Left kidney (tissue), 8 donors: ENCODE measurements around the gene INS. TPM values are rescaled to one million over a fixed set of nuclear protein-coding genes. Genes with fewer than 3 reads are reported as not detected.

Experiments used
- DNase-seq: peaks from one replicate; pipeline ENCODE4 v3.0.0-alpha.2; 2013
- long read RNA-seq, 8 donors: transcript quantifications; one replicate each; lab custom pipeline, GENCODE V29; 2026
- polyA plus RNA-seq: library from polyadenylated mRNA; unstranded; fragments of 120-200 nt; gene quantifications from one replicate; pipeline ENCODE4 v1.2.1, GENCODE V29; 2013; ENCODE audit not compliant: insufficient read length

The INS gene
- polyA plus RNA-seq: not detected
- long read RNA-seq, donor 1: 0 reads
- long read RNA-seq, donor 2: 0 reads
- long read RNA-seq, donor 3: 0 reads
- long read RNA-seq, donor 4: 0 reads
- long read RNA-seq, donor 5: 0 reads
- long read RNA-seq, donor 6: 0 reads
- long read RNA-seq, donor 7: 0 reads
- long read RNA-seq, donor 8: 0 reads

- DNase-seq: no peak
These were observed at the start of gene INS for GRCh38 chr11:2160736-2161259. TSS of gene INS (minus strand) at chr11:2161209. CDS start at chr11:2160971, 238 bp downstream.

DNA sequence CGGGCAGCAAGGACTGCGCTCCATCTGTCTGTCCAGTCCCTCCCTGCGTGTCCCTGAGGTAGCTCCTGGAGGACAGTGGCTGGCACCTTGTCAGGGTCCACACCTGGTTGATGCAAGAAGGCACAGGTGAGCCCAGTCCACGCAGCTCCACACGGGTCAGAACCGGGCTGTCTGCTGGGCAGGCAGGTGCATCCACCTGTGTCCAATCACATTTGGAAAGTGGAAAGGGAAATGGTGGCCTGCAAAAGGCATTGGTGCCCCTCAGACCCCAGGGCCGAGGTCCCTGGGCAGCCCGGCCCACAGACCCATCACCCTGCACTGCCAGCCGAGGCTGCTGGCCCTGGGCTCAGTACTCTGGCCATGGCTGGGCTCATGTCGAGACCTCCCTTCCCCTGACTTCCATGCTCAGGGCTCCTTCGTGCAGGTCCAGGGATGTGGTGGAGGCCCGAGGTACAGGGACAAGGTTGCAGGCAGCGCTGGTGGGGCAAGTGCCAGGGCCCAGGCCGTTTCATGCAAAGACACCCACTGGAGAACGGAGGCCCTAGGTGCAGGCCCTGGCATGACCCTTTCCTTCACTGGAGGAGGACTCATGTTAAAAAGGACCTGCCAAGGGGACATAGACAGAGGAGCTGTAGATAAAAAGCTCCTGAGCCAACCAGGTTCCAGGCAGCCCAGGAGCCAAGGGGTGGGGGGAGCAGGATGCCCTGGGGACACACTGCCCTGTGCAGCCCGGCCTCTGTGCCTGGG, 49.5 kb upstream of the INS start:
- no peak for DNase-seq

DNA sequence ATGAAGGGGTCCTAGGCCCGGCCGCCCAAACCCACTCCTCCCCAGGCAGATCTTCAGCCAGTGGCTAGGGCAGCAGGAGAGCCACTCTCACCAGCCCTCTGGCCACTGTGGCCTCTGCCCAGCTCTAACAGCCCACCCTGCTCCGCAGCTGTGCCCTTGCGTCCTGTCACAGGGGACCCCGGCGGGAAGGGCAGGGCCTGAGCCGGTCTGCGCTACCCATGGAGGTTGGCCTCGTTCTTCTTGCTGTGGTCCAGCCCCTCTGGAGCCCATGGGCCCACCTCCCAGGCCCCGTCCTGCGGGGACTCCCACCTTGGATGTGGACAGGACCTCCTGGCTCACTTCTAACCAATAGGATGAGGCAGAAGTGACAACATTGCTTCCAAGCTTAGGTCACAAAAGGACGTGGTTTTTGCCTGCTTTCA, 48.9 kb upstream of the INS start:
- DNase-seq: no peak

DNA sequence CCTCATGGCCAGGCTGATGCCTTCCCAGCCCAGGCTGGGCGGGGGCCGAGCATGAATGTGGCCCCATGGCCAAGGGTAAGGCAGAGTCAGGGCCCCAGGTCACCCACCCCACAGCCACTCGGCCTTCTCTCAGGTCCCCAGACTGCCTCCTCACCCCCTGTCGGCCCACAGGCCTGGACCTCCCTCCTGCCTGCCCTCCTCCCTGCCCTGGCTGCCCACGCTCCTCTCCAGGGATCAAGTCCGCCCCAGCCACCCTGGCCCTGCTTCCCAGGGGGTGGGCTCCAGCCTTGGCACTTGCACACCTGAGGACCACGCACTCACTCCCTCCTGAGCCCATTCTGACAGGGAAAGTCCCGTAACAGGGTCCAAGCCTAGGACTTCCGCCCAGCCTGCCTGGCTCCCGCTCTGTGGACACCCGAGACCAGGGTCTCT, 48.4 kb upstream of the INS start:
- DNase-seq: no peak

DNA sequence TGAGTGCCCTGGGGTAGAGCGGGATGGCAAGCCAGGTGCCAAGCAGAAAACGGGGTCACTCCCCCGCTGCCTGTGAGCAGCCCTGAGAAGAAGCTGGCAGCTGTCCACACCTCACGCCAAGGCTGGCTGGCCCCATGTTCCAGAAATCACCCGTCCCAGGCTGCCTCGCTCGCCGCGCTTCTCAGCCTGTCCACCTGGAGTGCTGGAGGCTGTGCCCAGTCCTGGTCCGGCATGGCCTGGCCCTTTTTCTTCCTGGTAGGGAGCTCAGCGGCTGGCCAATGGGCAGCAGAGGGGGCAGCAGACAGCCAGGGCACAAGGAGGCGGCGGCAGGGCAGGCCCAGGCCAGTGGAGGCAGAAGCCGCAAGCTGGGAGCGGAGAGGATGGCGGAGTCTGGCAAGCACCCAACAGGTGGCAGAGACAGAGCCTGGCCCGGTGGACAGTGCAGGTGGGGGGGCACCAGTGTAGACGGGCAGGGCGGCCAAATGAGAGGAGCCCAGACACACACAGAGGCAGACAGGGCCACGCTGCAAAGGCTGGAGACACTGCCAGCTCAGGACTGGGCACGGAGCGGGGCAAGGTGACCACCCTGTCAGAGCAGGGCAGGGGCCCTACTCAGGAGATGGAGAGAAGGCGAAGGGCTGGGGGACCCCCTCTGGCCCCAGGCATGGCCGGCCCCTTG, 47.8 kb upstream of the INS start:
- DNase-seq: no peak

GRCh38 chr11:2207773-2208621, 47.0 kb upstream of the INS start:
- no peak for DNase-seq

DNA sequence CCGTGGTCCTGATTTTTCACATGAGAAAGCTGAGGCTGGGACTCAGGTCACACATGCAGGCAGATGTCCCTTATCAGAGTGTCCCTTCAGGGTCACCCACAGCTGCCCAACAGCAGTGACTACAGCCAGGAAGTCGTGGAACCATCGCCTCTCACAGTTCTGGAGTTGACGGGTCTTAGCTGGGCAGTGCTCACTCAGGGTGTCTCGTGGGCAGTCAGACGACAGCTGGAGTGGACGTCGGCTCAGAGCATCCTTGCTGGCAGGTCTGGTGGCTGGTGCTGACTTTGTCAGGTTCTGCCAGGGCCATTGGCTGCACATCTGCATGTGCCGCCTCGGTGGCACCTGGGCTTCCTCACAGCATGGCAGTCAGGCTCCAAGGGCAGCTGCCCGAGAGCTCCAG, 46.2 kb upstream of the INS start:
- DNase-seq: no peak

GRCh38 chr11:2205981-2206690, 45.1 kb upstream of the INS start:
- no peak for DNase-seq

DNA sequence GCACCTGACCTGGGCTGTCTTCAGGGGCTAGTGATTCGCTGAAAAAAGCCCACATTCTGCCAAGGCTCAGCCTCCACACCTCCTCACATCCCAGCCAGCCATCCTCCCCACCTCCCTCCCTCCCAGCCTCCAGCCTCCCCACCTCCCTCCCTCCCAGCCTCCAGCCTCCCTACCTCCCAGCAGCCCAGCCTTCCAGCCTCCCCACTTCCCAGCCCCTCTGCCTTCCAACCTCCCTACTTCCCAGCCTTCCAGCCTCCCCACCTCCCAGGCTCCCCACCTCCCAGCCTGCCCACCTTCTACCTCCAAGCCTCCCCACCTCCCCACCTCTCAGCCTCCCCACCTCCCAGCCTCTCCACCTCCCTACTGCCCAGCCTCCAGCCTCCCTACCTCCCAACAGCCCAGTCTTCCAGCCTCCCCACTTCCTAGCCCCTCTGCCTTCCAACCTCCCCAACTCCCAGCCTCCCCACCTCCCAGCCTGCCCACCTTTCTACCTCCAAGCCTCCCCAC, 44.3 kb upstream of the INS start:
- DNase-seq: no peak

DNA sequence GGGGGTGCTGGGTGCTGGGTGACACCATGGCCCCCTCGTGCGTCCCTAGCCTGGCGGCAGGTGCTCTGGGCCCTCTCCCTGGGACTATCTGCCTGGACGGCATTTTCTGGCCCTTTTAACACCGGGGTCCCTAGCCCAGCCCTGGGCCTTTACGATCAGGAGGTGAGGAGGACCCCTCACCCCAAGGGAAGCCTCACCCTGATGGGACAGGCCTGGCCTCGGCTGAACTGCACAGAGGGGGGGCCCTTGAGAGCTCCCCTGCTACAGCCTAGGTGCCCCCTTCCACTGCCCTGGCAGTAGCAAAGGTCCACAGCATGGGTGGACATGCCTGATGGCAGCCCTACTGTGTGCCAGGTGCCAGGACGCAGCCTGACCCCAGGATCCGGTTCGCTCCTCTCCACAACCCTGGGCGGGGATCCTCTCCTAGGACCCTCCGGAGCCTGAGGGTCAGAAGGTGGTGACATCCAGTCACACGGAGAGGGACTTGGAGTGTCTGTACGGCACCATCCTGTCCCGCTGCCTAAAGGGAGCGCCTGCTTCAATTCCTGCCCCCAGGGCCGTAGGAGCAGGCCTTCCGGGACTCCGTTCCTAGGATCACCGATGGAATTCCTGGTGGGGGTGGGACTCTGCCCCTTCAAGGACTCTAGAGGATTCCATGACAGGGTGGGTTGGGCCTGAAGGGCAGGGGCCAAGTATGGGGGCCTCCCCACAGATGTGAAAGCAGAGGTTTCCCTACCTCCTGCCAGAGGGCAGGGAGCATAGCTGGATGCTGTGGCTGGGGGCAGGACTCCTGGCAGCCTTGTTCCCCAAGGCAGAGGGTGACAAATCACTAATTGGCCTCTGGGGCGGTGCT, 43.6 kb upstream of the INS start:
- DNase-seq: no peak

- DNase-seq: no peak
These were observed 42.6 kb upstream of the INS start for GRCh38 chr11:2203440-2204259.

GRCh38 chr11:2202900-2203439, 42.0 kb upstream of the INS start:
- no peak for DNase-seq

DNA sequence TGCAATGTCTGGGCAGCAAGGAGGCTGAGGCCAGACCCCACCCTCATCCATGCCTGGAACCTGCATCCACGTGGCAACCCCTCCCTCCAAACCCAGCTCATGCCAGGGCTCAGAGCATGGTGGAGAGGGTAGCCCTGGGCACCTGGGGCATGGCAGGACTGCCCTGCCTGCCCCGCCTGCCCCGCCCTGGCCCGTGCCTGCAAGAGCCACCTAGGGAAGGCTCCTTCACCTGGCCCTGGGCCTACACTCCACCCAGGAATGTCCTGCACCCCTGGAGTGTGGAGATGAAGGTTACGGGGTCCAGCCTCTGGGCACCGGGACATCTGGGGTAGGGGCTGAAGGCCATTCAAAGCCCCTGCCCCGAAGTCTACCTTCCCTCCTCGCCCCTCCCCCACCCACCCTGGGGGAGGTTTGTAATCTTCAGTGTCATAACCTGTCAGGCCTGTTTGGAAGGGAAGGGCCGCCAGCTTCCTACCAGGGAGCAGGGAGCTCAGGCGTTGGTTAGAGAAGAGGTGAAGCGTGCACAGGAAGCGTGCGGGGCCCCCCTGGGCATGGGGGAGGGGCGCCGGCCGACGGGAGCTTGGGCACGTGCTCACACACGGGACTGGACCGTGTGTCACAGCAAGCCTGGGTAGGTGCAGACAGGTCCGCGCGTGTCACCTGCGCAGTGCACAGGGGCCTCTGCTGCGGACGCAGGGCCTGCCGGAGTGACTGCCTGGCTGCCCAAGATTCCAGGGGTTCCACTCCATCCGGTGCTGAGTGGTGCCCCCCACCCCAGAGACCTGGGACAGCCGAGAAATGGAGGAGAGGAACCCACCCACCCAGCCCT, 41.3 kb upstream of the INS start:
- DNase-seq: peak; percentile 68

- DNase-seq: no peak
These were observed 40.5 kb upstream of the INS start for GRCh38 chr11:2201542-2201941.

DNA sequence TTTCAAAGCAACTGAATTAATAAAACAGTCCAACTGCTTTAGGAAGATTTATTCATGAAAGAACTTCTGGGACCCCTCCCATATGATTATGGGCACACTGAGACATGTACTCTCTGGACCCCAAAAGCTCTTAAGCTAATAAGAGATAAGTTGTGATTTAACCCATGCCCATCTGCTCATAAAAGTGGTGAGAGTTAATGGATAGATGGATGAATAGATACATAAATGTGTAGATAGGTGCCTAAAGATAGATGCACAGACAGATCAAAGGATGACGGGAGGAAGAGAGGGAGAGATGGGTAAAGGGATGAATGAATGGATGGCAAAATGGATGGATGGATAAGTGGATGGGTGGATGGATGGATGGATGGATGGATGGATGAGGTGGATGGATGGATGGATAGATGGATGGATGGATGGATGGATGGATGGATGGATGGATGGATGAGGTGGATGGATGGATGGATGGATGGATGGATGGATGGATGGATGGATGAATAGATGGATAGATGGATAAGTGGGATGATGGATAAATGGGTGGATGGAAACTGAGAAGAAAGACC, 40.0 kb upstream of the INS start:
- no peak for DNase-seq

DNA sequence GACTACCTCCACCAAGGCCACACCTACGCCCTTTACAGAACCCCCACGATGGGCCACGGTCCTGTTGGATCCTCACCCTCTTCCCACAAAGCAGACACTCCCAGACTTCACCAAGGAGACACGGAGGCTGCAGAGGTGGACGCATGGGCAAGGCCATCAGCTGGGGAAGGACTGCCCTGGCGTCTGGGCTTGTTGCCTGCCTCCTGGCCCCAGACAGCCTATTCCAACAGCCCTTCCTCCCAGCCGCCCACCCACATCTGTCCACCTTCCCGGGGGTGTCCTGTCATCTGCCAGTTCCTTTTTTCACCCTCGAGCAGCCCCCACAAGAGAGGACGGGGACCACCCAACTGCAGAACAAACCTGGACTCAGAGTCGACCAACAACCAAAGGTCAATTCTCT, 39.5 kb upstream of the INS start:
- DNase-seq: no peak

DNA sequence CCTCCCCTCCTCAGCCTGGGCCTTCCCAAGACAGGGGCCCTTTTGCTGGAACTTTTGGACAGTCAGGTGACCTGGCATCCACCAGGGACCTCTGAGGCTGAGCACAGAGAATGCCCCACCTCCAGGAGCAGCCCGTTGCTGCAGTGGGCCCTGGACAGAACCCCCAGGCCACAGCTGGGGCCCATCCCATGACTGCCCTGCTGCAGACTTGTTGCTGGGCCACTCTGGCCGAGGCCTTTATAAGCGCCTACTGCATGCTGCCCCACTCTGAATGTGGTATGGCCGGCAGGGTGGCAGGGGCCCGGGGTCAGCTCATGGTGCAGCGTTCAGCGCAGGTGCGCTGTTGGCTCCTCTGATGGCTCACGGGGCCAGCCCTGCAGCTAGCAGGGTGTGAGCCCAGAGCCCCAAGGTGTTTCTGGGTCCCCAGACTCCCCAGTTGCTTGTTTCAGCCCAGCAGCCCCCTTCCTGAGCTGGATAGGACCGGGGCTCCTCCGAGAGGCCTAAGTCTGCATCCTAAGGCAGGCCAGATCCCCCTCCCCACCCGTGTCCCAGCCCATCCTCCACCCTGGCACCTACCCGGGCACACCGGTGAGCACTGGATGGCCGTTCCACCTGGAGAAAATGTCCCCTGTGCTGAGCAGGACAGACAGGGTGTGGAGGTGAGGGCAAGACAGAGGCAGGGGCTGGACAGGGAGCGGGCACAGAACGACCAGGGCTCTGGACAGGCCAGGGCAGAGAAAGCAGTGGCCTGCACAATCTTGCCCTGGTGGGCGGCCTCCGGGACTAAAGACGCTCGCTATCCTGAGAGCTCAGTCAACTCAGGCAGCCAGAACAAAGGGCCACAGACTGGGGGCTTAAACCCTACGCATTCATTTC, 38.7 kb upstream of the INS start:
- no peak for DNase-seq
